Transverse colon (tissue), 4 donors: ENCODE results near the gene ADAM29.

Experiments used
- CTCF ChIP-seq, 5 experiments: fragments of 200-600 bp in 3 of 5; fragments of 450-650 bp in 2 of 5; sonication (generic) in 3 of 5; IDR thresholded peaks; 1 replicate in 2 of 5; 2 replicates in 3 of 5; pipeline ENCODE4 v1.5.1; 2016 to 2017; ENCODE audit warnings: antibody characterized with exemption in 5 of 5, inconsistent platforms in 3 of 5, mild to moderate bottlenecking in 2 of 5, moderate library complexity in 1 of 5
- POLR2AphosphoS5 ChIP-seq, 3 donors: sonication (generic); formaldehyde crosslinking; IDR thresholded peaks; one replicate each; pipeline ENCODE4 v1.6.1; 2016; ENCODE audit warnings: antibody characterized with exemption in 3 of 3

GRCh38 chr4:174907508-174907907, 10.7 kb upstream of the ADAM29 start:
- no peak for TF ChIP-seq CTCF (IDR thresholded peaks at IDR 0.05)
- TF ChIP-seq POLR2AphosphoS5 (IDR thresholded peaks at IDR 0.05): no peak
